ENCODE data around the gene DNASE2.
A peak's percentile ranks its signal among the peaks of the same experiment; 100 is the strongest.
"Not testable (repeated sequence)": the region's sequence is repeated elsewhere in the genome, so short reads cannot be mapped to it uniquely, and the experiment has no call there.

Gene DNASE2

DNA sequence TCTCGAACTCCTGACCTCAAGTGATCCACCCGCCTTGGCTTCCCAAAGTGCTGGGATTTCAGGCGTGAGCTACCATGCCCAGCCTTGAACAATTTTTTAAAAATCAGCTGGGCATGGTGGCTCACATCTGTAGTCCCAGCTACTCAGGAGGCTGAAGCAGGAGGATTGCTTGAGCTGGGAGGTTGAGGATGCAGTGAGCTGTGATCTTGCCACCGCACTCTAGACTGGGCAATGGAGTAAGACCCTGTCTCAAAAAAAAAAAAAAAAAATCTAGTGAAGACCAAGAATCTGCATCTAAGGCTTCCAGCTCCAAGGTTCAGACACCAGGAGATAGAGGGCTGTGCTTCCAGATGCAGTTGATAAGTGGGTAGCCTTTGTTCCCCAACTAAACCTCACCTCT is 17.1 kb downstream of the DNASE2 start:
- no peak for DNase-seq

DNA sequence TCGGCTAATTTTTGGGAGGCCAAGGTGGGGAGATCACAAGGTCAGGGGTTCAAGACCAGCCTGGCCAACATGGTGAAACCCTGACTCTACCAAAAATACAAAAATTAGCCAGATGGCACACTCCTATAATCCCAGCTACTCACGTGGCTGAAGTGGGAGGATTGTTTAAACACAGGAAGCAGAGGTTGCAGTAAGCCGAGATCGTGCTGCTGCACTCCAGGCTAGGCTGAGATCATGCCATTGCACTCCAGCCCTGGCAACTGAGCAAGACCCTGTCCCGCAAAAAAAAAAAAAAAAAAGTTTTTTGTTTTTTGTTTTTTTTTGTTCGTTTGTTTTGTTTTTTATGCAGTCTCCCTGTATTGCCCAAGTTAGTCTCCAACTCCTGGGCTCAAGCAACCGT is 21.7 kb downstream of the DNASE2 start:
- DNase-seq: no peak

DNA sequence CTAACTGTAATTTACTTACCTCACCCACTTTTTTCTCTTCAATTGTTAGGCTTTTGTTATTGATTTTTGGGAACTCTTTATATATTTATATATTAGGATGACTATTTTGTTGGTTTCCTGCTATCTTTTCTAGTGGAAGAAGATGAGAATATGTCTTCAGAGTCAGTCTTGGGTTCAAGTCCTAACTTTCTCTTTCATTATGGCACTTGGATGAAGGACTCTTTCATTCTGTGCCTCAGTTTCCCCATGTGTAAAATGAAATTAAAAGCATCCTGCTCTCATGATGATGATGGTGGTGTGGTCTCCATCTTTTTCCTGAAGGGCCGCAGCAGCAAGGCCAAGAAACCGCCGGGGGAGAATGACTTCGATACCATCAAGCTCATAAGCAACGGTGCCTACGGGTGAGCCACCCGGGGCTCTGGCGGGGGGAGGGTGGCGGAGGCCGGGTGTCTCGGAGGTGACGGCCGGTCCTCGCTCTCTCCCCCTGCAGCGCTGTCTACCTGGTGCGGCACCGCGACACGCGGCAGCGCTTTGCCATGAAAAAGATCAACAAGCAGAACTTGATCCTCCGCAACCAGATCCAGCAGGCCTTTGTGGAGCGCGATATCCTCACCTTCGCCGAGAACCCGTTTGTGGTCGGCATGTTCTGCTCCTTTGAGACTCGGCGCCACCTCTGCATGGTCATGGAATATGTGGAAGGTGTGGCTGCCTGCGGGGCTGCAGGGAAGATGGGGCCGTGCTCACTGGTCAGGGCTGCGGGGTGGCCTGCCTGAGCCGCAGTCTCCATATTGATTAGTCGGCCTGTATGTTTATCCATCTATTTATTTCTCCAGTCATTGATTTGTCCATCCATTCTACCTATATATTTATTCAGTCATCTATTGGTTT is 23.0 kb downstream of the DNASE2 start:
- no peak for DNase-seq

DNA sequence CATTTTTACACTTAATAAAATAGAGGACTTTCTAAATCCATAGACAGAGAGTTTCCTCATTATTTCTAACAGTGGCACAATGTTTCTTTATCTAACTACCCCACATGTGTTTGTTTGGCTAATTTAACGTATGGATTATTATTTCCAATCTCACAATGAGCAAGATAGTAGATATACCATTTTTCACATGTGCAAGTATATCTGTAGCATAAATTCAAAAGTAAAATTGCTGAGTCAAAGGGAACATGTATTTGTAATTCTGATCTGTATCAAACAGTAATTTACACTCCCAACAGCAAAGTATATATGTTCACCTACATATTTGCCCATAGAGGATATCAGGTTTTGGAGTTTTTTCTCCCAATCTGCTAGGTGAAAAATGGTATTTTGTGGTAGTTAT is 24.6 kb downstream of the DNASE2 start:
- no peak for DNase-seq

DNA sequence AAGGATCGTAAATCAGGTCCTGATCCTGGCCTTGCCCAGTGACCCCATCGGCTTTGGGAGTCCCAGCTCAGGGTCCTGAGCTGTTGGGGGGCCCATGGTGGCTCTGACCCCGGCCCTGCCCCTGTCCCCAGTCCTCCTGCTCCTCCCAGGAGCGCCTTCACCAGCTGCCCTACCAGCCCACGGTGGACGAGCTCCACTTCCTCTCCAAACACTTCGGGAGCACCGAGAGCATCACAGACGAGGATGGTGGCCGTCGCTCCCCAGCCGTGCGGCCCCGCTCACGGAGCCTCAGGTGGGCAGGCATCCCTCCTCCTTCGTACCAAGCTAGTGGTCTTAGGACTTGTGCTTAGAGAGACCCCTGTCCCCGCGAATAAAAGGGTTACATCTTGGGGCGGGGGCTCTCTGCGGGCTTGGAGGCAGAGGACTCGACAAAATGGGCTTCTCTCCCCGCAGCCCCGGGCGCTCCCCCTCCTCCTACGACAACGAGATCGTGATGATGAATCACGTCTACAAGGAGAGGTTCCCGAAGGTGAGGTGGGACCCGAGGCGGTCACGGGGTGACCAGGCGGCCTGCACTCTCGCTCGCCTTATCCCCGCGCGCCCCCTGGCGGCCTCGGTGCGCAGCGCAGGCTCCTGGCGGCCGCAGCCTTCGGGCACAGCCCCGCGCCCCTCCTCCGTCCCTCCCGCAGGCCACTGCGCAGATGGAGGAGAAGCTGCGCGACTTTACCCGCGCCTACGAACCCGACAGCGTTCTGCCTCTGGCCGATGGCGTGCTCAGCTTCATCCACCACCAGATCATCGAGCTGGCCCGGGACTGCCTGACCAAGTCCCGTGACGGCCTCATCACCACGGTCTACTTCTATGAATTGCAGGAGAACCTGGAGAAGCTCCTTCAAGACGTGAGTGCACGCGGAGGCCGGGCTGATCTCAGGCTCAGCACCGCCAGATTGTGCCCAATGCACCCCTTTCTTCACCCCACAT is 33.8 kb downstream of the DNASE2 start:
- peak; percentile 85 for DNase-seq

DNA sequence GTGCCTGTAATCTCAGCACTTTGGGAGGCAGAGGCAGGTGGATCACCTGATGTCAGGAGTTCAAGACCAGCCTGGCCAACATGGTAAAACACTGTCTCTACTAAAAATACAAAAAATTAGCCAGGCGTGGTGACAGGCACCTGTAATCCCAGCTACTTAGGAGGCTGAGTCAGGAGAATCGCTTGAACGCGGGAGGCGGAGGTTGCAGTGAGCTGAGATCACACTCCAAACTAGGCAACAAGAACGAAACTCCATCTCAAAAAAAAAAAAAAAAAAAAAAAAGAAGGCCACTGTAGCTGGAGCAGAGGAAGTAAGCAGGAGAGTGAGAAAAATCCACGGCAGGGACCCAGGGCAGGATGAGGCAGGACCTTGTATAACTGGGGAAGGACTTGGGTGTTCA is 34.6 kb downstream of the DNASE2 start:
- DNase-seq: not testable (repeated sequence)

DNA sequence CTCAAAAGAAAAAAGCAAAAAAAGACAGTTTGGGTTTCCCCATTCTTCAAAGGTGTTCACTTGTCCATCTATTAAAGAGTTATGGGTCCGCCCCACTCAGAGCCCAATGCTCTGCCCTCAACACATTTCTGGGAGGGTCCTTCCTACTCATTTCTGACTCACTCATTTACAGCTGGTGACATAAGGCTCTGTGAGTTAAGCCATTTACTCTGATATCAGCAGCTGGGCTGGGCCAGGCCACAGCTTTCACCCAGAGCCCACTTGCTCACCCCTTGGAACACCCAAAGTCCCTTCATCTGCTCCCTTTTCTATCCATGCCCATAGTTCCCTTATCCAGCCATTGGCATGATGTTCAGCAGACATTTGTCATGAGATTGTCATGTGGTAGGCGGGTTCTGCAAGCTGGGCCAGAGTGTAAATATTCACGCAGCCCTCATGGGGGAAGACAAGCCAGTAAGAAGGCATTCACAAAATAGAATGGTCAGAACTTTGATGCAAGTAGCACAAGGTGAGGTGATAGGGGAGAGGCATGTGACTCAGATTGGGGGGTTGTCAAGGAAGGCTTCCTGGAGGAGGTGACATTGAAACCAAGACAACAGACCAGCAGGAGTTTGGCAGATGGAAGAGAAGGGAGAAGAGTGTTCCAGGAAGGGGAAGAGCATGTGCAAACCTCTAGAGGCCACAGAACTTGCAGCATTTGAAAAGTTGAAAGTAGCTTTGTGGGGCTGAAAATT is 37.1 kb downstream of the DNASE2 start:
- DNase-seq: no peak

DNA sequence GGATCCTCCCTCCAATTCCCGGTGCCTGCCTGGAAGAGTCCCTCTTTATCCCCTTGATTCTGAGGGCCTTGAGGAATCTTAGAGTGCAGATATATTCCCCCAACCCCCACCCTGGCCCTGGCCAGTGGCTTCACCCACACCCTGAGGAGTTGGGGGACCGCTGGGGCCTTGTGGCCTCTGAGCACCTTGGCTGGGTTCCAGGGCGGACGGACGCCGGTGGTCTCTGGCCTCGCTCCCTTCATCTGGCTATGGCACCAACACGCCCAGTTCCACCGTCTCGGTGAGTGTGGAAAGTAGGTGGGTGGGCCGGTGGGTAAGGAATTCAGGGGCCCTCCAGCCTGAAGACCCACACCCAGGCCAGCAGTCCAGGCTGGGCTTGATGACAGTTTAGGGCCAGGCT is 37.9 kb downstream of the DNASE2 start:
- DNase-seq: no peak

DNA sequence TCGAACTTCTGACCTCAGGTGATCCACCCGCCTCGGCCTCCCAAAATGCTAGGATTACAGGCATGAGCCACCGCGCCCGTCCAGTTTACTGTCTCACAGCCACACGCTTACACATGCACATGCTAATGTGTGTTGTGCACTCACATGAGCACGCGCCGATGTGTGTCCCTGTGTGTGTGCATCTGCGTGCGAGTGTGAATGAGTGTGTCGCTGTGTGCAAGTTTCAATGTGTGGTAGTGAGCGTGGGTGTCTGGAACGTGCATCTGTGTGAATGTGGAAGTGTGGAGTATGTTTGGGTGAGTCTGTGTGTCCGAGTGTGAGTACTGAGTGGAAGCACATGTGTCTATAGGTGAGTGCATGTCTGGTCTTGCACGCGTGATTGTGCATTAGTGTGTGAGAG is 38.7 kb downstream of the DNASE2 start:
- DNase-seq: no peak

DNA sequence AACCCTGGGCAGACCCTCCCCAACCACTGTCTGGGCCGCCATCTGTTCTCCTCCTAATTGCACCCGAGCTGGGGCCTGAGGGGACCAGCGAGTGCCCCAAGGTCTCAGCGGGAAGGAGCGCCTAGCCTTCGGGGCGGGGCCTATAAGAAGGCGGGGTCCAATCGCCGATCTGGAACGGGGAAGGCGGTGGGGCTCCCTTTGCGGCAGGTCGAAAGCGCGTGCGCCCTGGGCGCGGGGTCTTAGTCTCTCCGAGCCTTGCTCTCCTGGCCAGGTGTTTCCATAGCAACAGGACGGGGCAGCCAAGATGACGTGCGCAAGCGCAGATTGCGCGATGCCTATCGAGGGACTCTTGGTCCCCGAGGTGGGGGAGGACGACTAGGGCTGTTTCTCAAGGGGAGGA is 40.2 kb downstream of the DNASE2 start:
- peak; percentile 21 for DNase-seq

DNA sequence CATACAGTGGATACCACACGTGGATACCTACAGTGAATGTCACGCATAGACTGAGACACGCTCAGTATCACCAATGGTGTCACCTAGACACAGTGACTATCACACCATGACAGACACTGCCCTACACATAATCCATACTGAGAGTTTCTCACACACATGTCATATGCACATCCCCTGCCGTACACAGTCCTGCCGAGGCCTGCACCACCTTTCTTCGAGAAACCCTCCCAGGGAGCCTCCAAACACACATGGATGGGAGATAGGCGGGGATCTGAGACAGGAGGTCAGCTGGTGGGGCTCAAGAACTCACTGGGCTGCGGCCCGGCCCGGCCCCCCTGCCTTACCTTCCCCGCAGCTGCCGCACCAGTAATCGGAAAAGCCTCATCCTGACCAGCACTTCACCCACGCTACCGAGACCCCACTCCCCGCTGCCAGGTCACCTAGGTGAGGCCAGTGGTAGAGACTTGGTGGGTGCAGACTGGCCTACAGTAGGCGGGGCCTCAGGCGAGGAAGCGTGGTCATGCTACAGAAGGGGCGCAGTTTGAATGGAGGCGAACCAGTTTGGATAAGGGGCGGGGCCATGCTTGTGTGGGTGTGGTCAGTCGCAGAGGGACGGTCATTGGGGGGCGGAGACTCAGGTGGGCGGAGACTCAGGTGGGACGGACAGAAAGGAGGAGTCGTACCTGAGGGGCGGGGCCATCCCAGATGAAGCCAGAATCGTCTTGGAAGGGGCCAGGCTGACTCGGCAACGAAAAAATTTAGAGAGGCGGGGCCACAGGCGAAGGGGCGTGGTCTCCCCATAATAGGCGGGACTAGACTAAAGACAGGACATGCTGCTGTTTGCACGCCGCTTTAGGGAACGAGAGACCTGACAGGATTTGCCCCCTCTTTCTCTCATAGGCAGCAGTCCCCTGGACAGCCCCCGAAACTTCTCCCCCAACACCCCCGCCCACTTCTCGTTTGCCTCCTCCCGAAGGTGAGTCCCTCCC is 40.9 kb downstream of the DNASE2 start:
- DNase-seq: peak; percentile 15

DNA sequence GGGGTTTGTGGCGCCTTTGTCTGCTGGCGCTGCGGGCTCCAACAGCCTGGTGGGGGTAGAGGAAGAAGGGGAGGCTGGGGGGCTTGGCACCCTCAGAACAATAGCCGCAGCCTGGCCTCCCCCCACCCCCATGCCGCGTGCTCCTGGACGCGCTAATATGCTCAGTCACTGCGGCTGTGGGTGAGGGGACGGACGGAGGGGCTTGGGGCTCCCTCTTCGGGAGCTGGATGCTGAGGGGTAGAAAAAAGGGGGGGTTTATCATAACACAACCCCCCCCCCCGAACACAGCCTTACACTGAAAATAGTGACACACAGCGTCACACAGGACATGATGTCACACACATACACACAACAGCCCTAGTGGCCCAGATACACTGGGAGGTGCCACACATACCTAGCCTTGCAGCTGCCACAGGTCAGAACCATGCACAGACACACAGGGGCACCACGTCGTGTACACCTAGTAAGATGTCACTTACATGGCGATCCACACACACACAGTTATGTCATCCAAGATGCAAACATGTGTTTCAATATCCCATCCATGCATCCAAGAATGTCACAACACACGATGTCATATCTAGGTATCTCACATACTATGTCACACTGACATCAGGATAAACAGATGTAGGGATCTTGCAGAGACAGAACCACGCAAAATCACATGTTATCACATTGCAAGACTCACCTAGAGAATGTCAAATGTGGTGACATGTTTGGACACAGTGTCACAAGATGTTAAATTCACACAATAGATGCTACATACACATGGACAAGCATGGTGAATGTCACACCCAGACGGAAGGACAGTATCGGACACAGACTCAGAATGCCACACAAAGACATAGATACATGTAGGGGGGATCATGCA is 42.1 kb downstream of the DNASE2 start:
- peak; percentile 15 for DNase-seq

DNA sequence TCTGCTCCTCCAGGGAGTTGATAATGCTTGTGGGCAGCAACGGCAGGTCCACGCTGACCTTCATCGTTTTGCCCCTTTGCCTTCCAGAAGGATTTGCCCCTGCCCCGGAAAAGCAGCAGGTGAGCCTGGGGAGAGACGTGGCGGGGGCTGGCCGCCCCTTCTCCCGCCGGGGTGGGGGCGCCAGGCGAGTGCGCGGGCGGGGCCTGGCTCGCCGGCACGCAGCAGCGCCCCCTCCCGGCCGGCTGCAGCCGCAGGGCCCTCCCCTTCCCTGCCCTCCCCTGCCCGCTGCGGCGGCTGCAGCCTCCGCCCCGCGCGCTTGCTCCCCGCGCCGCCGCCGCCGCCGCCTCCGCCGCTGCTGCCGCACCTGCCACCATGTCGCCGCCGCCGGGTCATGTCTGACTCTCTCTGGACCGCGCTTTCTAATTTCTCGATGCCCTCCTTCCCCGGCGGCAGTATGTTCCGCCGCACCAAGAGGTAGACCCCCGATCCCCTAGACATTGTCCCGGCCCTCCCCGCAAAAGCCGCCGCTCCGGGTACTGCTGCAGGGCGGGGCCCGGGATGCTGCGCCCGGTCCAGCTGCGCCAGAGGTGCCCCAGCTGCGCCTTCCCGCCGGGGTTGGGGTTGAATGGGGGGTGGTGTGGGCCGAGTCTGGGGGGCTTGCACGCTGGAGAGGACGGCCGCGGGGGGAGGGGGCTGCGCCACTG is 42.9 kb downstream of the DNASE2 start, which contains the start of gene MAST1:
TSS of gene MAST1 (plus strand) at position 334 of the 704 bp plus-strand sequence. CDS start at position 392, 58 bp downstream.
- peak; percentile 58 for DNase-seq

DNA sequence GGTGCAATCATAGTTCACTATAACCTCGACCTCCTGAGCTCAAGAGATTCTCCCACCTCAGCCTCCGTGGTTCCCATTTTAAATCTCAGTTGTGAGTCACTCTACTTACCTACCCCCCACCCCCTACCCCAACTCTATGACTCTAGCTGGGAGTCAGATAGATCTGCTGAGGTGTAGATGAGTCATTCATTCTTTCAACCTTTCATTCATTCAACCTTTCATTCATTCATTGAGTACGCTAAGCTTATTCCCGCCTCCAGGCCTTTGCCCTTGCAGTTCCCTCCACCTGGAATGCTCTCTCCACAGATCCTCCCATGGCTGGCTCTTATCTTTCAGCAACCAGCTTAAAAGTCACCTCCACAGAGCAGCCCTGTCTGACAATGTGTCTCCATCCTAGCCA is 44.0 kb downstream of the DNASE2 start:
- no peak for DNase-seq

DNA sequence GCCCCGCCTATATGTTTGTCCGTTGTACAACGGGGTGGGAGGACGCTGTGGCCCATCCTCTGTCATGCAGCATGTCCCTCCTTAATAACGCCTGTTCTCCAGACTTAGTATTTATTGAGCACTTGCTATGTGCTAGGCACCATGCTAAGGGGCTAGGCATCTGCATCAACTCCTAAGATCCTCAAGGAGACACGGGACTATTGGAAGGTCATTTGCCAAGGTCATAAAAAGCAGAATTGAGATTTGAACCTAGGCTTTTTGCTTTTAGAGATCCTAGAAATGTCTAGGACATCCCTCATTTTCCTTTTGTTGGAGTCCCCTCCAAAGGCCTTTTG is 44.8 kb downstream of the DNASE2 start:
- no peak for DNase-seq

DNA sequence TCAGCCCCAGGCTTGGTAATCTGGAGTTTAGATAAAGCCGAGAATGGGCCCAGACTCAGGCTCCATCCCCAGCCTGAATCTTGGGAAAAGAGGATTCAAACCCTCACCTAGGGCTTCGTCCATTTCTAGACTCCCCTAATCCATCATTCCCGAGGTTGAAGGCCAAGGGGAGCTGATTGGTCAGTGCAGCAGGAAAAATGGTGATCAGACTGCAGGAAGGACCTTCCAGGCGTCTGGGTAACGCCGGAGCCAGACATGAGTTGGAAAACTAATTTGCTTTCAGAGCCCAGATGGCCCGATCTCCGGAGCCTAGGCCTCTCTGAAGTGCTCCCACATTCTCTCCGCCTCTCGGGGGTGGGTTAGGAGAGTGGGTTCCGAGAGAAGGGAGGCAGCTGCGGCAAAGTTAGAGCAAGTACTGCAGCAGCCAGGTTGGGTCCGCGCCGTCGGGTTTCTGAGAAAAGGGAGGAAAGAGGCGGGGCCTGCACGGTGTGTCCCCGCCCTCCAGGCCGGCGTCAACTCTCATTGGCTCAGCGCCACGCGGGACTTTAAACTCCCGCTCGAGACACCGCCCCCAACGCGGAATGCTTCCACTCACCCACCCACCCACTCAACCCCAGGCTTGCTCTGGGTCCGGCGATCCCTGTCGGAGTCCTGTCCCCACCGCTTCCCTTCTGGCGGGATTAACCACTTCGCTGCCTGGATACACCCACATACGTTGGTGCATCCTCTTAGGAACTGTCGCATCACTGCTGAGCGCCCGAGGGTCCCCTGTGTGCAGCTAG is 46.1 kb downstream of the DNASE2 start:
- DNase-seq: peak; percentile 15

DNA sequence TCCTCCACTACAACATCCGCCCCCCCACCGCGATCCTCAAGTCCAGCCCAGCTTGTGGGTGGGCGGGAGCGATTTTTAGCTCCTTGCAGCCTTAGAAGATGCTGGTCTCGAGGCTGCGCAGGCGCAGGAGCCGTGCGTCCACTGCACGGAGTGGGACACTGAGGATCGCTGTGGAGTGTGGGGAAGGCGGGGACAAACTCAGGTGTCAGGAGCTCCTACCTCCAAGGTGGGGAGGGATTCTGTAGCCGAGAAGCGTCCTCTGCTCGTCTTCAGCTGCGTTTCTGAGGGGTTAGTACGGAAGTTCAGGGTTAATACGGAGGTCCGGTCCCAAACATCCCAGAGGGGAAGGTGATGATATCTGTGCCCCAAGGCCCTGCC is 46.7 kb downstream of the DNASE2 start, which contains the start of gene RTBDN:
TSS of gene RTBDN (minus strand) at position 14 of the 378 bp plus-strand sequence. CDS start 4,600 bp downstream, outside the sequence.
- DNase-seq: no peak

DNA sequence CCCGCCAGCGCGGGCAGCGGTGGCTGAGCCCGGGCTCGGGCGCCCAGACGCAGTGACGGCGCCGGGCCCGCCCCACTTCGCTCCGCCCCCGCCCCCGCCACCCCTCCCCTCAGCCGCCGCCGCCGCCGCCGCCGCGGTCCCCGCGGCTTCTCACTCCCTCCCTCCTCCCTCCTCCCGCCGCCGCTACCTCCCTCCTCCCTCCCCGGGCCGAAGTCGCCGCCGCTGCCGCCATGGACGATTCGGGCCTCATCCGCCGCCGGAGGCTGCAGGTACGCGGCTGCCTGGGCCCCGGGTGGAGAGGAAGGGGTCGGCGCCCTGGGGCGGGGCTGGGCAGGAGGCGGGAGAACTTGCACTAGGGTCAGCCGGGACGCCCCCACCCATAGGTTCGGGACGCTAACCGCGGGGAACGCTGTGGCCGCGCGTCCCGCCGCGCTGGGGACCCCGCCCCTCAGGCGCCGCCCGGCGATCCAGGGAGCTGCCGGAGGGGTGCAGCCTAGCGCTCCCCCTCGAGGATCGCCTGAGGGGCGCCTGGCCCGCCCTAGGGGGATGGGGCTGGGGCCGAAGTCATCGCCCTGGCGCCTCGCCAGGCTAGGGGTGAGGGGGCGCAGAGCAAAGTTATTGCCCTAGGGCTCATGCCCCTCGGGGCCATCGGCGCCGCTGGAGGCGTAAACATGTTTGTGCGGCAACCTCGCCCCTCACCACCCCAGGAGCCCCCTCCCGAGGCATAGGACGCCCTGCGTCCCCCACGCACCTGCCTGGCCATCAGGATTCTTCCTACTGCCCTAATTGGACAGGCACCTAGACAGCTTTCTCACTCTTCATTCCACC is 47.3 kb downstream of the DNASE2 start:
- DNase-seq: peak; percentile 55

Data from CD4-positive, alpha-beta T cell treated with Interleukin-17A for 4 hours (primary cell).